ENCODE data around the gene PCSK5. TPM values are rescaled to one million over a fixed set of nuclear protein-coding genes. Genes with fewer than 3 reads are reported as not detected.

PCSK5 gene
- total and polyA plus RNA-seq, 2 of the 8 experiments (the other 6 are each of a cell fraction or from before 2014, with no cell fraction given) = 5.5 to 10.7 TPM

DNA sequence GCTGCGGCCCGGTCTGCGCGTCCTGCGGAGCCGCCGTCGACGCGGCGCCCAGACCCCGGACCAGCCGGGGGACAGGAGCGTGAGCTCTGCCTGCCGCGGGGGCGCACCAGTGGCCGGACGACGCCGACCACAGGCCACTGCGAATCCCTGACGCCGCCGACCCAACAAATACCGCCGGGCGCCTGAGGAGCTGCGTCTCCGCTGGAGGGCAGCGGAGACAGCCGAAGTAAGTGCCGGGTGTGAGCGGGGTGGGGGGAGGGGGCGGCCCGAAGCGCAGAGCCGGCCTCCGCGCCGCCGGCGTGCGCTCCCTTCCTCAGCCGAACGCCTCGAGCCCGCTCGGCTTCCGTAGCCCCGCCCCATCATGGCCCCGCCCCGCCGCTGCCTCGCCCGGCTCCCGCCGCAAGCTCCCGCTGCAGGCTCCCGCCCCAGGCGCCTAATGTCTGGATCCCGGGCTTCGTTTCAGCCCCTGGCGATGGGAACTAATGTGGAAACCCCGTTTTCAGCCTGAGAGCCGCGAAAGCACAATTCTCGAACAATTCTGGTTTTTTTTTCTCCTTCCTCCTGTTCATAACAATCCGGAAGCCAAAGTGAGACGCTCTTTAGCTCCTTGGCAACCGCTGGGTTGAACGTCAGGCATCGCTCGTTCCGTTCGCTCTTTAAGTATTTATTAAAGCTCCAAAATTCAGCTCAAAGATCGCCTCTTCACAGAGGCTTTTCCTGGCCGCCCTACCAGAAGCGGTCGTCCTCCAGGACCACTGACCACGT, 503.9 kb downstream of the PCSK5 start, which contains the start of gene RFK (continued):
- TF ChIP-seq RAD21 (IDR thresholded peaks at IDR 0.05 in 1 of 2, conservative IDR thresholded peaks at IDR 0.05 in 1 of 2; ENCODE audit: low read depth in 2 of 2, low read length in 2 of 2) (peak; percentile 60 to 73), RXRA (IDR thresholded peaks at IDR 0.05; ENCODE audit: insufficient read depth, low read depth, low read length) (no peak), CBX8 (IDR thresholded peaks at IDR 0.05; ENCODE audit: borderline replicate concordance, low read depth, low read length) (no peak), ASH2L (IDR thresholded peaks at IDR 0.05; ENCODE audit: low read length) (peak; percentile 76), POLR2A (IDR thresholded peaks at IDR 0.05; ENCODE audit: control extremely low read depth in 1 of 2, low read depth in 2 of 2, low read length in 2 of 2) (peak; percentile 50 to 75), RFX5 (IDR thresholded peaks at IDR 0.05; ENCODE audit: borderline replicate concordance, low read depth, low read length) (no peak), TAF1 (IDR thresholded peaks at IDR 0.05; ENCODE audit: low read depth, low read length) (peak; percentile 83), SIN3A (conservative IDR thresholded peaks at IDR 0.05 in 1 of 2, IDR thresholded peaks at IDR 0.05 in 1 of 2; ENCODE audit: low read depth in 1 of 2, low read length in 2 of 2) (peak; percentile 50 to 73; a peak in 3 of 4 replicates), CTBP2 (IDR thresholded peaks at IDR 0.05; ENCODE audit: borderline replicate concordance, insufficient read depth, insufficient read length, low read length) (no peak), GABPA (IDR thresholded peaks at IDR 0.05; ENCODE audit: borderline replicate concordance, insufficient read depth, low read length) (no peak), POLR2AphosphoS5 (IDR thresholded peaks at IDR 0.05; ENCODE audit: low read depth, low read length) (peak; percentile 19)
- TF ChIP-seq, protein P1, sequence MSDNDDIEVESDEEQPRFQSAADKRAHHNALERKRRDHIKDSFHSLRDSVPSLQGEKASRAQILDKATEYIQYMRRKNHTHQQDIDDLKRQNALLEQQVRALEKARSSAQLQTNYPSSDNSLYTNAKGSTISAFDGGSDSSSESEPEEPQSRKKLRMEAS (IDR thresholded peaks at IDR 0.05) = peak; percentile 67
